Measurements from ENCODE around the gene PRPS1L1. TPM values are rescaled to one million over a fixed set of nuclear protein-coding genes. Genes with fewer than 3 reads are reported as not detected.

PRPS1L1 gene
- total RNA-seq, 1 experiment from 2014 or later = not detected

DNA sequence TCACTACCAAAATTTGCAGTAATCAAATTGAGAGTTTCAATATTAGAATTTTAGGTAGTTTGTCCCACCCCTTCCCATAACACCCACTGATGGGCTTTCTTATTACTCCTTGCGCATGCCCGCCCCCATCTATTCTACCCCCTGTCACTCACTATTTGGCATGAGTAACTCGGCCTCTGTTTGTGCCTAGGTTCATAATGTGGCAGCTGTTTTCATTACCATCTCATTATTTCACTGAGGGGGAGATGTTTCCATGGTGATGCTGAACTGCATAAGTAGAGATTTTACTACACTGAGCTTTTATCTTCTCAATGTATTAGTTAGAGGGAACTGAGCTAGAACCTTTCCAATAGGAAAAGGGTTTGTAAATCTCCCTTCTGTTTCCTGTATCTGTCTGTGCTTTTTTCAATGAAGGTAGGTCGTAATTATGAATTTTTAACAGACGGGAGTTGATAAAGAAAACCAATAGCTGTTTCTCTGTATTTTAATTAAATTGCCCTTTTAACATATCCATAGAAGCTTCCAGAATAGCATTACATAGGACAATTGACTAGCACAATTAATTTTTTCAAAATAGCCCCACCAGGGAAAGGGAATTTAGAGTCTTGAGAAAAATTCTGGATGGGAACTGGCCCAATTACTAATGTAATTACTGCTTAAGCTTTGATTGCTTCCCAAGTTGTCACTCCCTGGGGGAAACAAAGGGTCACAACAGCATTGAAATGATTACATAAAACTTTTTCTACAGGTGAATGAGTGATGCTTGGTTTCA, 33.4 kb downstream of the PRPS1L1 start:
- Histone ChIP-seq H2AFZ (ENCODE audit: low read length) (no peak overlapping the region), H3T11ph (ENCODE audit: low read length) (no peak overlapping the region), H2BK20ac (ENCODE audit: low read depth, low read length, poor library complexity, severe bottlenecking) (no peak overlapping the region), H3K4me2 (ENCODE audit: insufficient read depth, insufficient read length, low read length) (no peak overlapping the region), H2BK12ac (ENCODE audit: insufficient read length, low read depth, low read length) (no peak overlapping the region), H3K79me1 (ENCODE audit: insufficient read depth, low read depth, low read length, poor library complexity, severe bottlenecking) (no peaks in the 10 kb centered on the region), H3K4me1 (ENCODE audit: insufficient read depth, low read length) (no peaks in the 10 kb centered on the region), H3K9me3 (ENCODE audit: control insufficient read depth, low read depth, low read length) (no peaks in the 10 kb centered on the region), H3K23ac (ENCODE audit: insufficient read length, low read depth, low read length) (no peak overlapping the region), H3K18ac (ENCODE audit: insufficient read length, low read depth, low read length) (no peak overlapping the region), H4K5ac (ENCODE audit: insufficient read length, low read depth, low read length) (no peak overlapping the region), H3K23me2 (ENCODE audit: insufficient read length, low read depth, low read length, poor library complexity, severe bottlenecking) (no peaks in the 10 kb centered on the region), H3K56ac (ENCODE audit: insufficient read length, low read depth, low read length) (no peak overlapping the region), H3K4ac (ENCODE audit: low read depth, low read length) (no peak overlapping the region), H4K91ac (ENCODE audit: insufficient read length, low read depth, low read length) (no peak overlapping the region), H3K9ac (ENCODE audit: extremely low read depth, insufficient read length, low read length) (no peak overlapping the region), H3K27me3 (ENCODE audit: insufficient read depth, low read length) (no peaks in the 10 kb centered on the region), H2AK5ac (ENCODE audit: insufficient read length, low read length) (no peak overlapping the region), H2BK15ac (ENCODE audit: low read depth, low read length) (no peak overlapping the region), H3K79me2 (ENCODE audit: insufficient read depth, low read length) (no peaks in the 10 kb centered on the region), H4K8ac (replicated peaks; ENCODE audit: insufficient read length, low read depth, low read length) (no peak overlapping the region), H4K20me1 (ENCODE audit: control insufficient read depth, insufficient read depth, insufficient read length) (no peaks in the 10 kb centered on the region), H2BK120ac (ENCODE audit: low read depth, low read length, poor library complexity, severe bottlenecking) (no peak overlapping the region), H3K14ac (ENCODE audit: insufficient read depth, low read length) (no peak overlapping the region), H2BK5ac (ENCODE audit: insufficient read length, low read length) (no peak overlapping the region), H3K27ac (ENCODE audit: insufficient read length, low read depth, low read length) (no peak overlapping the region)
- TF ChIP-seq, protein P1, sequence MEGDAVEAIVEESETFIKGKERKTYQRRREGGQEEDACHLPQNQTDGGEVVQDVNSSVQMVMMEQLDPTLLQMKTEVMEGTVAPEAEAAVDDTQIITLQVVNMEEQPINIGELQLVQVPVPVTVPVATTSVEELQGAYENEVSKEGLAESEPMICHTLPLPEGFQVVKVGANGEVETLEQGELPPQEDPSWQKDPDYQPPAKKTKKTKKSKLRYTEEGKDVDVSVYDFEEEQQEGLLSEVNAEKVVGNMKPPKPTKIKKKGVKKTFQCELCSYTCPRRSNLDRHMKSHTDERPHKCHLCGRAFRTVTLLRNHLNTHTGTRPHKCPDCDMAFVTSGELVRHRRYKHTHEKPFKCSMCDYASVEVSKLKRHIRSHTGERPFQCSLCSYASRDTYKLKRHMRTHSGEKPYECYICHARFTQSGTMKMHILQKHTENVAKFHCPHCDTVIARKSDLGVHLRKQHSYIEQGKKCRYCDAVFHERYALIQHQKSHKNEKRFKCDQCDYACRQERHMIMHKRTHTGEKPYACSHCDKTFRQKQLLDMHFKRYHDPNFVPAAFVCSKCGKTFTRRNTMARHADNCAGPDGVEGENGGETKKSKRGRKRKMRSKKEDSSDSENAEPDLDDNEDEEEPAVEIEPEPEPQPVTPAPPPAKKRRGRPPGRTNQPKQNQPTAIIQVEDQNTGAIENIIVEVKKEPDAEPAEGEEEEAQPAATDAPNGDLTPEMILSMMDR (conservative IDR thresholded peaks at IDR 0.05) = no peak
- no peak for DNase-seq
- WGBS (ENCODE audit: extremely low coverage, insufficient read length, low lambda C conversion rate) = no CpG with 5 or more reads among the region's 5 CpGs
- Mint-ChIP-seq H3K27ac (no peak overlapping the region), H3K36me3 (ENCODE audit: insufficient read depth in 1 of 3, low read depth in 3 of 3) (peaks cover 0 to 7% (median 0%) of the 10 kb centered on the region in 3 experiments; a peak in 2 of 7 replicates), H3K27me3 (ENCODE audit: low read depth) (no peaks in the 10 kb centered on the region), H3K4me3 (no peak overlapping the region), H3K9me3 (peaks cover 0 to 6% of the 10 kb centered on the region in 2 experiments; a peak in 3 of 5 replicates), H3K4me1 (peaks cover 4 to 5% of the 10 kb centered on the region in 2 experiments; a peak in 2 of 4 replicates)
